PC-9 (cell line): Measurements from ENCODE around the gene GUCA1A. TPM values are rescaled to one million over a fixed set of nuclear protein-coding genes. Genes with fewer than 3 reads are reported as not detected.
"Not testable (repeated sequence)": the region's sequence is repeated elsewhere in the genome, so short reads cannot be mapped to it uniquely, and the experiment has no call there.

Experiments used
- BruUV-seq: library from RNA; stranded (reverse); fragments of 400-500 nt; replicated peaks from 2 replicates; lab custom pipeline; 2021; lab: Mats Ljungman, UMichigan
- CTCF ChIA-PET: fragments of 300-600 bp; sonication (Branson Sonifier 250); formaldehyde crosslinking; loops from one replicate; lab custom pipeline; 2022; ENCODE audit warnings: antibody characterized with exemption; lab: Charles Lee
- POLR2A ChIA-PET: fragments of 300-600 bp; sonication (Branson Sonifier 250); formaldehyde crosslinking; loops from one replicate; lab custom pipeline; 2022; ENCODE audit warnings: antibody characterized with exemption; ENCODE audit not compliant: unreplicated experiment; lab: Charles Lee
- DNase-seq, 2 experiments: peaks; one replicate each; pipeline versions ENCODE4 v3.0.0 to v3.0.0-alpha.2; 2015 to 2022; ENCODE audit warnings: mixed read lengths in 1 of 2
- H2AFZ ChIP-seq: fragments of 200-600 bp; sonication (generic); 2 replicates; pipeline ENCODE4 v1.8.1; 2017; ENCODE audit warnings: antibody characterized with exemption
- H3F3A ChIP-seq: fragments of 200-600 bp; sonication (generic); 2 replicates; pipeline ENCODE4 v1.8.1; 2017; ENCODE audit warnings: antibody characterized with exemption, mild to moderate bottlenecking, low read depth; ENCODE audit not compliant: insufficient read depth
- H3K27ac ChIP-seq: fragments of 200-600 bp; sonication (generic); 2 replicates; pipeline ENCODE4 v1.6.1; 2016; ENCODE audit warnings: mixed run types
- H3K27me3 ChIP-seq: fragments of 200-600 bp; sonication (generic); 2 replicates; pipeline ENCODE4 v1.6.1; 2016; ENCODE audit warnings: low read depth, mixed run types; ENCODE audit not compliant: insufficient read depth
- H3K36me3 ChIP-seq: fragments of 200-600 bp; sonication (generic); 2 replicates; pipeline ENCODE4 v1.6.1; 2016; ENCODE audit warnings: low read depth, mixed run types
- H3K4me1 ChIP-seq: fragments of 200-600 bp; sonication (generic); replicated peaks from 2 replicates; pipeline ENCODE4 v1.6.1; 2016; ENCODE audit warnings: mixed run types; ENCODE audit not compliant: insufficient read depth
- H3K4me2 ChIP-seq: fragments of 200-600 bp; sonication (generic); 2 replicates; pipeline ENCODE4 v1.6.1; 2017; ENCODE audit warnings: mixed run types
- H3K4me3 ChIP-seq: fragments of 200-600 bp; sonication (generic); 2 replicates; pipeline ENCODE4 v1.6.1; 2016; ENCODE audit warnings: mixed run types
- H3K79me2 ChIP-seq: fragments of 200-600 bp; sonication (generic); 2 replicates; pipeline ENCODE4 v1.6.1; 2017; ENCODE audit warnings: low read depth, mixed run types
- H3K9me2 ChIP-seq: fragments of 200-600 bp; sonication (generic); 2 replicates; pipeline ENCODE4 v1.8.1; 2017; ENCODE audit warnings: mild to moderate bottlenecking; ENCODE audit not compliant: insufficient read depth
- H3K9me3 ChIP-seq: fragments of 200-600 bp; sonication (generic); 2 replicates; pipeline ENCODE4 v1.8.1; 2016; ENCODE audit warnings: low read depth; ENCODE audit not compliant: insufficient read depth
- H4K20me1 ChIP-seq: fragments of 200-600 bp; sonication (generic); 2 replicates; pipeline ENCODE4 v1.8.1; 2017; ENCODE audit not compliant: insufficient read depth
- EZH2 ChIP-seq: fragments of 200-600 bp; sonication (generic); IDR thresholded peaks from 2 replicates; pipeline ENCODE4 v1.8.0; 2017; ENCODE audit warnings: antibody characterized with exemption, low read depth
- intact Hi-C: fragments of 100-400 bp; cut with micrococcal nuclease; formaldehyde crosslinking; loops from one replicate; pipeline ENCODE4 v1.10.0; 2022; ENCODE audit not compliant: unreplicated experiment
- total RNA-seq: library from RNA; stranded (reverse); gene quantifications from 2 replicates; pipeline ENCODE4 v1.2.3, GENCODE V29; 2021
- TF ChIP-seq, protein P1 (sequence below): fragments of 200-600 bp; sonication (generic); conservative IDR thresholded peaks from 2 replicates; pipeline ENCODE4 v1.6.1; 2017; ENCODE audit warnings: mixed run types, antibody characterized with exemption, mild to moderate bottlenecking, moderate library complexity

Gene GUCA1A
- total RNA-seq, 1 experiment from 2014 or later = not detected

DNA sequence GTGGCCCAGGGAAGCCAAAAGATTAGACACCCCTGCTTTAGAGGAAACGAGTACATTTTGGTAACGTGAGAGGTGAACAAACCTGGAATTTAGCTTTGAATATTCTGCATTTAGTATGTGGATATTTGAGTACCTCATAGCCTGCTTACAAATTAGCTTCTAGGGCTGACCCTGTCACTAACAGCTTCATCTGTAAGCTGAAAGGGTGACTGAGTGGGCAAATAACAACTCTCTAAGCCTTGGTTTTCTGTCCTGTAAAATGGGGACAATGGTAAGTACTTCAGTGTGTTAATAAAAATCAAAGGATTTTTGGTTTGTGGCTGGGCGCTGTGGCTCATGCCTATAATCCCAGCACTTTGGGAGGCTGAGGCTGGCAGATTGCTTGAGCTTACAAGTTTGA, 30.0 kb downstream of the GUCA1A start:
- no peak overlapping the region for H3K4me2 ChIP-seq
- no peaks in the 10 kb centered on the region for H3K9me3 ChIP-seq
- H3K79me2 ChIP-seq = no peaks in the 10 kb centered on the region
- TF ChIP-seq, protein P1, sequence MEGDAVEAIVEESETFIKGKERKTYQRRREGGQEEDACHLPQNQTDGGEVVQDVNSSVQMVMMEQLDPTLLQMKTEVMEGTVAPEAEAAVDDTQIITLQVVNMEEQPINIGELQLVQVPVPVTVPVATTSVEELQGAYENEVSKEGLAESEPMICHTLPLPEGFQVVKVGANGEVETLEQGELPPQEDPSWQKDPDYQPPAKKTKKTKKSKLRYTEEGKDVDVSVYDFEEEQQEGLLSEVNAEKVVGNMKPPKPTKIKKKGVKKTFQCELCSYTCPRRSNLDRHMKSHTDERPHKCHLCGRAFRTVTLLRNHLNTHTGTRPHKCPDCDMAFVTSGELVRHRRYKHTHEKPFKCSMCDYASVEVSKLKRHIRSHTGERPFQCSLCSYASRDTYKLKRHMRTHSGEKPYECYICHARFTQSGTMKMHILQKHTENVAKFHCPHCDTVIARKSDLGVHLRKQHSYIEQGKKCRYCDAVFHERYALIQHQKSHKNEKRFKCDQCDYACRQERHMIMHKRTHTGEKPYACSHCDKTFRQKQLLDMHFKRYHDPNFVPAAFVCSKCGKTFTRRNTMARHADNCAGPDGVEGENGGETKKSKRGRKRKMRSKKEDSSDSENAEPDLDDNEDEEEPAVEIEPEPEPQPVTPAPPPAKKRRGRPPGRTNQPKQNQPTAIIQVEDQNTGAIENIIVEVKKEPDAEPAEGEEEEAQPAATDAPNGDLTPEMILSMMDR = no peak
- TF ChIP-seq EZH2 = no peak
- ChIA-PET POLR2A (no interaction called here), CTCF (interaction anchor here (0.7 kb wide), 2 partner anchors 34 to 130 kb away, joined by 3 read pairs; no protein-coding TSS in a partner anchor)
- H4K20me1 ChIP-seq = no peaks in the 10 kb centered on the region
- intact Hi-C loops = no loop called here
- H3K27me3 ChIP-seq = no peaks in the 10 kb centered on the region
- no peak overlapping the region for H3K4me3 ChIP-seq
- no peak for DNase-seq
- peaks cover 7% of the 10 kb centered on the region for H3K4me1 ChIP-seq
- no TSS peak for BruUV-seq
- no peak overlapping the region for H2AFZ ChIP-seq
- no peaks in the 10 kb centered on the region for H3K9me2 ChIP-seq
- H3K36me3 ChIP-seq = peaks cover 8% of the 10 kb centered on the region; the same call in 1 of the 2 replicates
- H3F3A ChIP-seq = peaks cover 22% of the 10 kb centered on the region; the same call in 1 of the 2 replicates
- no peak overlapping the region for H3K27ac ChIP-seq

DNA sequence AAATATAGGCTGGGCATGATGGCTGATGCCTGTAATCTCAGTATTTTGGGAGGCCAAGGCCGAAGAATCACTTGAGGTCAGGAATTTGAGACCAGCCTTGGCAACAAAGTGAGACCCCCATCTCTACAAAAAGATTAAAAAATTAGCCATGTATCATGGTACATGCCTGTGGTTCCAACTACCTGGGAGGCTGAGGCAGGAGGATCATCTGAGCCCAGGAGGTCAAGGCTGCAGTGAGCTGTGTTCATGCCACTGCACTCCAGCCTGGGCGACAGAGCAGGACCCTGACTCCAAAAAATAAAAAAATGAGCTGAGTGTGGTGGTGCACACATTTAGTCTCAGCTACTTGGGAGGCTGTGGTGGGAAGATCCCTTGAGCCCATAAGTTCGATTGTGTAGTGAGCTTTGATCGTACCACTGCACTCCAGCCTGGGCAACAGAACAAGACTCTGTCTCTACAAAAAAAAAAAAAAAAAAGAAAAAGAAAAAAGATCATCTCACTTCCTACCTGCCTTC, 31.7 kb downstream of the GUCA1A start:
- peaks cover 22% of the 10 kb centered on the region; the same call in 1 of the 2 replicates for H3F3A ChIP-seq
- no peak for TF ChIP-seq EZH2
- TF ChIP-seq, protein P1 = no peak
- H3K4me1 ChIP-seq = peaks cover 7% of the 10 kb centered on the region
- no peaks in the 10 kb centered on the region for H3K9me2 ChIP-seq
- ChIA-PET POLR2A (no interaction called here), CTCF (no interaction called here)
- H3K4me2 ChIP-seq = no peak overlapping the region
- H3K9me3 ChIP-seq = no peaks in the 10 kb centered on the region
- H3K4me3 ChIP-seq = no peak overlapping the region
- DNase-seq = no peak
- no peaks in the 10 kb centered on the region for H3K79me2 ChIP-seq
- peaks cover 18% of the 10 kb centered on the region for H3K36me3 ChIP-seq
- H3K27ac ChIP-seq = no peak overlapping the region
- intact Hi-C loops = no loop called here
- H4K20me1 ChIP-seq = no peaks in the 10 kb centered on the region
- BruUV-seq = no TSS peak
- no peak overlapping the region for H2AFZ ChIP-seq
- no peaks in the 10 kb centered on the region for H3K27me3 ChIP-seq

DNA sequence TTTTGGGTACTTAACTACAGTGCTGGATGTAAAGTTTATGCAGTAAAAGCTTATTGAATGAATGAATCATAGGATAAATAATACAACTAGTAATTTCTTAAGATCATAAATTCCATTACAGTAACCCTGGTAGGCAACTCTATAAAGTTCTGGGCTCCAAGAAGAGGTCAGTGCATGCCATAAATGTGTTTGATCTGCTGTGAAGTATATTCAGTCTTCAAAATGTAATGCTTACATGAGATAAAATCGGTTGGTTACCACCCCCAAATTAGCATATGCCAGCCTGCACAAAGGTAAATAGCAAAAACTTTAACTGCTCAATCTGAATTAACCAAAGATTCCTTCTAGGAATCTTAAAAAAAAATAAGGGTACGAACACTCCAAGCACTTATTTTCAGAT, 34.4 kb downstream of the GUCA1A start:
- H3K4me1 ChIP-seq, H4K20me1 ChIP-seq, H3K27me3 ChIP-seq, intact Hi-C loops, H3K9me3 ChIP-seq, H2AFZ ChIP-seq, H3K4me3 ChIP-seq, H3K9me2 ChIP-seq, DNase-seq, H3K27ac ChIP-seq, H3K4me2 ChIP-seq, POLR2A ChIA-PET, H3K79me2 ChIP-seq, BruUV-seq, CTCF ChIA-PET: not testable (repeated sequence)
- Histone ChIP-seq H3K36me3 (peaks cover 40% of the 10 kb centered on the region), H3F3A (peaks cover 22% of the 10 kb centered on the region; the same call in 1 of the 2 replicates)

DNA sequence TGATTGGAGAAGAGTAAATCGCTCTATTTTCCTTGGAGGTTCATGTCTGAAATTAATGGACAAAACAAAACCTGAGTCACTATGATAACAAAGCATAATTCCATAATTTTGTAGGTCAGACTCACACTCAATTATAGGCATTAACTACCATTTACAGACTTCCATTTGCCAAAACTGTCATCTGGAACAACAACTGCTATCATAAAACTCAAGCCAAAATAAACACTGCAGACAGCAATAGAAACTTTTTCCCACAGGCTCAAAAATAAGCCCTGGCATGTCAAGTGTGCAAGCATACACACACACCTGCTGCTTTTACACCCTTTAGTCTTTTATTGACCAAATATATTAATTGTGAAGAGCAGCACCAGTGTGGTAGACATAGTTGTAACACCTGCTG, 37.4 kb downstream of the GUCA1A start:
- no peaks in the 10 kb centered on the region for H4K20me1 ChIP-seq
- no peaks in the 10 kb centered on the region for H3K9me3 ChIP-seq
- H3K9me2 ChIP-seq = no peaks in the 10 kb centered on the region
- no peak overlapping the region for H3K4me3 ChIP-seq
- peaks cover 47% of the 10 kb centered on the region for H3K36me3 ChIP-seq
- intact Hi-C loops = loop anchor here (5.0 kb wide), 1 partner anchor 153 kb away; no protein-coding TSS in a partner anchor
- H2AFZ ChIP-seq = no peak overlapping the region
- peaks cover 11% of the 10 kb centered on the region for H3K79me2 ChIP-seq
- H3K27ac ChIP-seq = no peak overlapping the region
- no peak overlapping the region for H3K4me2 ChIP-seq
- TF ChIP-seq, protein P1 = no peak
- no peak for TF ChIP-seq EZH2
- ChIA-PET CTCF (no interaction called here), POLR2A (no interaction called here)
- H3F3A ChIP-seq = peaks cover 17% of the 10 kb centered on the region; the same call in 1 of the 2 replicates
- no TSS peak for BruUV-seq
- no peaks in the 10 kb centered on the region for H3K27me3 ChIP-seq
- H3K4me1 ChIP-seq = peaks cover 13% of the 10 kb centered on the region
- DNase-seq = no peak
